HG03103 (cell line): ENCODE results near the gene ABCA9.
"Not testable (repeated sequence)": the region's sequence is repeated elsewhere in the genome, so short reads cannot be mapped to it uniquely, and the experiment has no call there.

Source experiments
- ATAC-seq: cut with Tn5 transposase; IDR thresholded peaks from one replicate; pipeline ENCODE4 v1.9.1; 2021; ENCODE audit warnings: low read depth; ENCODE audit not compliant: unreplicated experiment

Gene ABCA9, protein sequence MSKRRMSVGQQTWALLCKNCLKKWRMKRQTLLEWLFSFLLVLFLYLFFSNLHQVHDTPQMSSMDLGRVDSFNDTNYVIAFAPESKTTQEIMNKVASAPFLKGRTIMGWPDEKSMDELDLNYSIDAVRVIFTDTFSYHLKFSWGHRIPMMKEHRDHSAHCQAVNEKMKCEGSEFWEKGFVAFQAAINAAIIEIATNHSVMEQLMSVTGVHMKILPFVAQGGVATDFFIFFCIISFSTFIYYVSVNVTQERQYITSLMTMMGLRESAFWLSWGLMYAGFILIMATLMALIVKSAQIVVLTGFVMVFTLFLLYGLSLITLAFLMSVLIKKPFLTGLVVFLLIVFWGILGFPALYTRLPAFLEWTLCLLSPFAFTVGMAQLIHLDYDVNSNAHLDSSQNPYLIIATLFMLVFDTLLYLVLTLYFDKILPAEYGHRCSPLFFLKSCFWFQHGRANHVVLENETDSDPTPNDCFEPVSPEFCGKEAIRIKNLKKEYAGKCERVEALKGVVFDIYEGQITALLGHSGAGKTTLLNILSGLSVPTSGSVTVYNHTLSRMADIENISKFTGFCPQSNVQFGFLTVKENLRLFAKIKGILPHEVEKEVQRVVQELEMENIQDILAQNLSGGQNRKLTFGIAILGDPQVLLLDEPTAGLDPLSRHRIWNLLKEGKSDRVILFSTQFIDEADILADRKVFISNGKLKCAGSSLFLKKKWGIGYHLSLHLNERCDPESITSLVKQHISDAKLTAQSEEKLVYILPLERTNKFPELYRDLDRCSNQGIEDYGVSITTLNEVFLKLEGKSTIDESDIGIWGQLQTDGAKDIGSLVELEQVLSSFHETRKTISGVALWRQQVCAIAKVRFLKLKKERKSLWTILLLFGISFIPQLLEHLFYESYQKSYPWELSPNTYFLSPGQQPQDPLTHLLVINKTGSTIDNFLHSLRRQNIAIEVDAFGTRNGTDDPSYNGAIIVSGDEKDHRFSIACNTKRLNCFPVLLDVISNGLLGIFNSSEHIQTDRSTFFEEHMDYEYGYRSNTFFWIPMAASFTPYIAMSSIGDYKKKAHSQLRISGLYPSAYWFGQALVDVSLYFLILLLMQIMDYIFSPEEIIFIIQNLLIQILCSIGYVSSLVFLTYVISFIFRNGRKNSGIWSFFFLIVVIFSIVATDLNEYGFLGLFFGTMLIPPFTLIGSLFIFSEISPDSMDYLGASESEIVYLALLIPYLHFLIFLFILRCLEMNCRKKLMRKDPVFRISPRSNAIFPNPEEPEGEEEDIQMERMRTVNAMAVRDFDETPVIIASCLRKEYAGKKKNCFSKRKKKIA (N-terminal part only)

DNA sequence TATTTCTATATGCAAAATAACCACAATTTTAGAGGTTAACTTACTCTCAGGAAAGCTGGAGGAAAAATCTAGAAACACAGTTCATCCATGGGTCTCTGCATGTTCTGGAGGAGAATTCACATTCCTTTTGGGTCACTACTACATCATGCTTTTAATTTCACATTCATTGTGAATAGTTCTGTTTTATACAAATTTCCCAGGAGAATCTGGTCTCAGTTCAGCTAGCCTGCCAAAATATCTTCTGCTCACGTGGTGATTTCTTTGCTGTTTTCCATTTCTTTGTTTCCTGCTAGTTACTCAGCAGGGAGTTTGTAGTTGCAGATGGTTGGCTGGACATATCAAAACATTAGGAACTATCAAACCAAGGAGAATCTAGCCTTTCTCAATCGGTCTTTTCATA lies at the start of gene ABCA9:
TSS of gene ABCA9 (minus strand) at position 106 of the 400 bp plus-strand sequence. CDS start 9,801 bp downstream, outside the sequence.
- no peak for ATAC-seq

DNA sequence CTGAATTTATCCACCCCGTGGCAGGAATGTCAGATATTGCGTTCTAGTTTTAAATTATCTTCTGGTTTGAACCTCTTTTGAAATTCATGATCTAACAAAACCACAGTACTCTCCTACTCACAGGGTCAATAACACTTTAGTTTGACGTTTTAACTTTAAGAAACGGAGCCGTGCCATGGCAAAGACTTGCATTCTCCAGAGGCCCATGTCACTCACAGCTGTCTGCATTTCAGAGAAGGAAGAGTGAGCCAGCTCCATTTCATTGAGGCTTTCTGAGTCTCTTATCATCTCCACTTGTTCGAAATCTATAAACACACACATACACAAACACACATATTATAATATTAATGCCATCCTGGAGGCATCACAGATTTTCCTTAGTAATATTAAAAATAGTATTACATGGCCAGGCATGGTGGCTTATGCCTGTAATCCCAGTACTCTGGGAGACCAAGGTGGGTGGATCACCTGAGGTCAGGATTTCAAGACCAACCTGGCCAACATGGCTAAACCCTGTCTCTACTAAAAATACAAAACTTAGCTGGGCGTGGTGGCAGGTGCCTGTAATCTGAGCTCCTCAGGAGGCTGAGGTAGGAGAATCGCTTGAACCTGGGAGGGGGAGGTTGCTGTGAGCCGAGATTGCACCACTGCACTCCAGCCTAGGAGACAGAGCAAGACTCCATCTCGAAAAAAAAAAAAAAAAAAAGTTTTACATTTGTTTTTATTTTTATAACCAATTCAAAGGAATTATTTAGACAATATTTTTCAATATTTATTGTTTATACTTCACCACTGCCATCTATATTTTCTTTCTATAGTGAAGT lies 45.4 kb upstream of the ABCA9 start:
- ATAC-seq = no peak

DNA sequence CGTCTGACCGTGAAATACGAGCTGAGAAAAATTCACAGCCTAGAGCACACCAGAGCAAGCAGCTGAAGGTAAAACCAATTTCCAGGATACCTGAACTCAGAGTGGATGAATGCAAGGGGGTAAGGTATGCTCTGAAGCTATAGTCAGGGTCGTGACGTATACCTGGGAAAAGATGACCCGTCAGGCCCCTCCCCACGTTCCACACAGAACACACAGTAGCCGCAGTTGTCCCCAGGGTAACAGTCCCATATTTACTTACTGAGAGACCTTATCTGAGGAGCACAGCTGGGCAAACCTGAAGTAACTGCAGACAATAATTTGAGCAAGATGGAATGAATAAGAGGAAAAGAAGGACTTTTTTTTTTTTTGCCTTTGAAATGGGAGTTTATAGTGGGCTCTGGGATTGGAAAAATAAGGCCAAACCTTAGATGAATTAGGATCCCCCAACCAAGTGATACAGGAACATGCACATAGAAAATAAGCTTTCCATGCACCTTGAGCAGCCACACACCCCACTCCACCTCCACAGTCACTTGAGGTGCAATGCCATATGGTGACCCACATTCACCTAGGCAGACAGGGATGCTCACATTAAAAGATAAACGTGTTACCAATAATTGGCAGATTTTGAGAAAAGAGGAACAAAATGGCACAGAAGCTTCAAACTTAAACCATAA lies 43.0 kb upstream of the ABCA9 start:
- no peak for ATAC-seq

DNA sequence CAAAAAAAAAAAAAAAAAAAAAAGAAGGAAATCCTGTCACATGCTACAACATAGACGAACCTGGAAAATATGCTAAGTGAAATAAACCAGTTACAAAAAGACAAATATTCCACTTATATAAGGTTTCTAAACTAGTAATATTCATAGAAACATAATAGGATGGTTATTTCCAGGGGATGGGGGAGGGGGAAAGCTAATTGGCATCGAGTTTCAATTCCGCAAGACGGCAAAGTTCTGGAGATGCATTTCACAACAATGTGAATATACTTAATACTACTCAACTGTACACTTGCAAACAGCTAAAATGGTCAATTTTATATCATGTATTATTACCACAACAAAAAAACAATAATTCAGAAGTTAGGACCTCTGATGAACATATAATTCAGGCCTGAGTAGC lies 37.9 kb upstream of the ABCA9 start:
- no peak for ATAC-seq

DNA sequence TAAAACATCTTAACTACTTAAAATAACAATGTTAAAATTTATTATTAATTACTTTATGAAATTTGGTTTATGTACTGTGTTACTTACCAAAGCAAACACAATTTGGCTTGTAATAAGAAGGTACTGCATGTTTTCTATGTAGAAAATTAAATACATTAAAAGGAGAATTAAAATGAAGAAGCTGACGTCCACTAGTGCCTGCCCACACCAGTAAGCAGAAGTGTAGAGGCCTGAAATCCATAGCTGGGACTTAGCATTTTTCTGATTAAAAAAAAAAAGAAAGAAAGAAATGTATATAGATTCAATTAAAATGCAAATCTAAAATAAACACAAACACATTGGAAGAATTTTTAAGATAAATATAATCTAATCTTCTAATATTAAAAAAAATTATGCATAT lies 35.8 kb upstream of the ABCA9 start:
- no peak for ATAC-seq

DNA sequence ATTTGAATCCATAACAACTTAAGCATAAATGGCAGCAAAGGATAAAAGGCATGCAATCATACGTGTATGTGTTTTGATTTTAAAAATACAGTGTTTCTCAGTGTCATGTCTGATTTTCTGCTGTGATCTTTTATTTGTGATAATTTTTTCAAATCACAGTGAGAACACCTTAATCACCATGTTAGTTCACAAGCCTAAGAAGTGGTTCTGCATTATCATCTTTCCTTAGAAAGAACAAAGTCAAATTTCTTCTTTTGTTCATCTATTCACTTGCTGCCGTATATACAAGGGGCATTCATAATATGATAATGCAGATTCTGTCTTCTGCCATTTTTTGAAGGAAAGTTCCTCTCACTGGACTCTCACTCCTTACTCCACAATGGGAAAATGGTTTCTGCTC lies 33.3 kb upstream of the ABCA9 start:
- no peak for ATAC-seq

DNA sequence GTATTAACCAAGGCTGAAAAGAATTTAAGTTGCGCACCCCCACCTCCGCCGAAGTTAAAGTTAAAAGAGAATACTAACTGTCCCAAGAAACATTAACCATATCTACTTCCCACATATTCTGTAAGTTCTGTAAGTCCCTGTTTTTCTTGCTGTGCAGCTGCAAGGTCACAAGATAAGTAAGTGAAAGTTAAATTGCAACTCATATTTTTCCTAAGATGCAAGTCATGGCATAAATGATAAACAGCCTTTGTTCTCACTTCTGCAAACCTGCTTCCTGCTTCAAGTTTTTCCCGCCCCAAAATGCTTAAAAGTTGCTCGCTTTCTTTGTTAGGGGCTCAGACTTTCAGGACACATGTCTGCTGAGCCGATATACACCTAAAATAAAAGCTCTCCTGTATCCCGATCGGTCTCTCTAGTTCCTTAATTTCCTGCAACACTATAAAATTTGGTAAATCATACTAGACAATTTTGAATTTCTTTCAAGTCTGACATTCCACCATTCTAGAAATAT lies 32.6 kb upstream of the ABCA9 start:
- no peak for ATAC-seq

DNA sequence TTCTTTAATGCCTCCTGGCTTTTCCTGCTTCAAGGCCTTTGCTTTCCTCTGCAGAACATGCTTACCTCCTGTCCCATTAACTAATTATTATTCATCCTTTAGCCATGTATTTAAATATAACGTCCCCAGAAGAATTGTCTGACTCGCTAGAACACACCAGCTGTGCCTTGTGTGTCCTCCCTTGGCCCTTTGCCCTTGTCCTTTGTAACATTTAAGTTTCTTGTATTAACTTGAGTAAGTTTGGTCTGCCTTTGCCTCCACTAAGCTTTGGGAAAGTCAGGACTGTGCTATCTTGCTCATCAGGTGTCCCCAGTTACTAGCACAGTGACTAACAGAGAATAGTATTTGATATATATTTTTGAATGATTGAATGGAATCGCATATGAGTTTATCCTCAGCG lies 29.6 kb upstream of the ABCA9 start:
- no peak for ATAC-seq

DNA sequence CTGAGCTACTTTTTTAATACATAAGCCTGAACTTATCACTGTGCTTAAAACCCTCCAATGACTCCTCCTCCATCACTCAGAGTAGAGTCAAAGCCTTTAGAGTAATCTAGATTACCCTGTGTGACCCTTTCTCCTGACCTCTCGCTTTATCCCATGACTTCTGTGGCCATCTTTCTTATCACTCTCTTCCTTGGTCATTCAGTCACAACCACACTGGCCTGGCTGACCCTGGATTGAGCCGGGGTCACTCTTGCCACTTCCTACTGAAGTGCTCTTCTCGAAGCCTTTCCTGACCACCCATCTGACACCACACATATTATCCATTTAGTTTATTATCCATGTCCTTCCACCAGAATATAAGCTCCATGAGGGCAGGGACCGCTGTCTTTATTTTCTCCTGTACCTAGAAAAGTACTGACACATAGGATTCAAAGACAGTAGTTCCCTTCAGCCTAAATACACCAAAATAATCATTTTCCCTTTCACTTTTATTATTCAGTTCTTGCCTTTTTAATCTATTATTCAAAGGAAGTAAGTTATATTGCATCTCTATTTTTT lies 28.0 kb upstream of the ABCA9 start:
- ATAC-seq = no peak

DNA sequence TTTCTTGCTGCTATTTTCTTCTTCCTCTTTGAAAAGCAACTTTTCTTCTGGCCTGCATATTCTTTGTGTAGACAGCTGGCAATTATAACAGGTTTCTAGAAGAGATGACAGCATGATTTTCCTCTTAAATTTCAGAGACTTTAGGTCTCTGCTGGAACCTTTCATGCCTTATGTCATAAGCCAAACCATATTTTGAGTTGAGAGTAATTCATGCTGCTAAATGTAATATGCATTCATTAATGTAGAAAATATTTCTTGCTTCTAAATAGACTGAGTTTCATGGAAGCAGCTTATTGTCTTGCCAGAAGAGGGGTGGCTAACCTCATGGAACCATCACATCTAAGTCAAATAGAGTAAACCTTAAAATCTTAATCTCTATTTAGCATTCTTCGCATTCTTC lies 25.9 kb upstream of the ABCA9 start:
- ATAC-seq = no peak

DNA sequence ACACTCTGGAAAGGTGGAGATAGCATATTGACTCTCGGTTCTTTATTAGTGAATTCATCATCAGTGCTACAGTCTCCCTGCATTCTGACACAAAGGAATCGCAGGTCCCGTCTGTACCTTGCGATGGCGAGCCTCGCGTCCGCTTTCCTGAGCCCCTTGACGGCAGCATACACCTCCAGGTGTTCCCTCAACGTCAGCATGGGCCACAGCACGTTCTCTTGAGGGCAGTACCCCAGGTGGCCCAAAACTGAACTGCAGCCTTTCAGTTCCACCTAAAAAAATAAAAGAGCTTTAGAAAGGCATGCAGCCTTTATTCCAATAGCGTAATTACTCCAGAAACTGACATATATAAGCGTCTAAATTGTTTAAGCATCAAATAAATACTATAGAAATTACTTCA lies 24.2 kb upstream of the ABCA9 start:
- ATAC-seq = no peak

DNA sequence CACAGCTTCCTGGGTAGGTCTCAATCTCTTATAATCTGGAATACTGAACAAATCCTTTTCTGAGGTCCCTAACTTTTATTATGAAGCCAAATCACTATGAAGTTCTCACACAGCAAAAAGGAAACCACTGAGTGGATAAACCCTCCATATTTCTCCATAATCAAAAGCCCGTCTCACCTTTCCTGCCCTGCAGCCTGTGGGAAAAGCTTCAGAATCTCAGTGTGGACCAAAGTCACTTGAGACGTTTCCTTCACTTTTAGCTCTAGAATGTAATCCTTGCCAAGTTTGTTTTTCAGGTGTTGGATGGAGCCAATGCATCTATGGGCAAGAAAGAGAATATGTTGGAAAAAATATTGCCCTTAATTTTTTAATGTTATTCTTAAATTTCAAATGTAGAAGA lies 22.0 kb upstream of the ABCA9 start:
- no peak for ATAC-seq

DNA sequence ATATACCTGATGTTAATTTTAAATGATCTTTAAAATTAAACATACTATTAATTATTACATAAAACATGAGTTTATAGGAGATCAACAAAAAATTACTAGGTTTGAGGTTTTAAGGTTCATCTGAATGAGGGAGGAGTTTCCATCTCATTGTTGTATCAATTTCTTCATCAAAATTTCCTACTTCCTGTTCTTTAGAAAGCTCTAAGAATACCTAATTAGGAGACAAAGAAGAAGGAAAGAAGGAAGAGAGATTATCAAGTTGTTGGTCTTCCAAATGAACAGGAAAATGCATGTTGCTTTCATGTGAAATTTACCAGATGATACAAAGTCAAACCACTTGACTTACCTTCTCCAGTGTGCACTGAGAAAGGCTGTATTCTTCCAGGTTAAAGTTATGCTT lies 18.1 kb upstream of the ABCA9 start:
- ATAC-seq = no peak

DNA sequence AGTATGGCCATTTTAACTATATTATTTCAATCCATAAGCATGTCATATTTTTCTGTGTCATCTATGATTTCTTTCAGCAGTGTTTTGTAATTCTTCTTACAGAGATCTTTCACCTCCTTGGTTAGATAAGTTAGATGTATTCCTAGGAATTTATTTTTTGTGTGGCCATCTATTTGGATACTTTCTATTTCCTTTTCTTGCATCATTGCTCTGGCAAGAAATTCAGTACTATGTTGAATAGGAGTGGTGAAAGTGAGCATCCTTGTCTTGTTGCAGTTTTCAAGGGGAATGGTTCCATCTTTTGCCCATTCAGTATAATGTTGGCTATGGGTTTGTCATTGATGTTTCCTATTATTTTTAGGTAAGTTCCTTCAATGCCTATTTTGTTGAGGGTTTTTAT lies 15.1 kb upstream of the ABCA9 start:
- no peak for ATAC-seq

DNA sequence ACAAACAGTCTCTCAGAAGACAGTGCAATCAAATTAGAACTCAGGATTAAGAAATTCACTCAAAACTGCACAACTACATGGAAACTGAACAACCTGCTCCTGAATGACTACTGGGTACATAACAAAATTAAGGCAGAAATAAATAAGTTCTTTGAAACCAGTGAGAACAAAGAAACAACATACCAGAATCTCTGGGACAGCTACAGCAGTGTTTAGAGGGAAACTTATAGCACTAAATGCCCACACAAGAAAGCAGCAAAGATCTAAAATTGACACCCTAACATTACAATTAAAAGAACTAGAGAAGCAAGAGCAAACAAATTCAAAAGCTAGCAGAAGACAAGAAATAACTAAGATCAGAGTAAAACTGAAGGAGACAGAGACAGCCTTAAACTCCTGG lies 12.7 kb upstream of the ABCA9 start:
- ATAC-seq = not testable (repeated sequence)

DNA sequence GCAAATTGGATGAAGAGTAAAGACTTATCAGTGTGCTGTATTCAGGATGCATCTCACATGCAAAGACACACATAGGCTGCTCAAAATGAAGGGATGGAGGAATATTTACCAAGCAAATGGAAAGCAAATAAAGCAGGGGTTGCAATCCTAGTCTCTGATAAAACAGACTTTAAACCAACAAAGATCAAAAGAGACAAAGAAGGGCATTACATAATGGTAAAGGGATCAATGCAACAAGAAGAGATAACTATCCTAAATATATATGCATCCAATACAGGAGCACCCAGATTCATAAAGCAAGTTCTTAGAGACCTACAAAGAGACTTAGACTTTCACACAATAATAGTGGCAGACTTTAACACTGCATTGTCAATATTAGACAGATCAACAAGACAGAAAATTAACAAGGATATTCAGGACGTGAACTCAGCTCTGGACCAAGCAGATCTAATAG lies 12.1 kb upstream of the ABCA9 start:
- ATAC-seq = not testable (repeated sequence)

DNA sequence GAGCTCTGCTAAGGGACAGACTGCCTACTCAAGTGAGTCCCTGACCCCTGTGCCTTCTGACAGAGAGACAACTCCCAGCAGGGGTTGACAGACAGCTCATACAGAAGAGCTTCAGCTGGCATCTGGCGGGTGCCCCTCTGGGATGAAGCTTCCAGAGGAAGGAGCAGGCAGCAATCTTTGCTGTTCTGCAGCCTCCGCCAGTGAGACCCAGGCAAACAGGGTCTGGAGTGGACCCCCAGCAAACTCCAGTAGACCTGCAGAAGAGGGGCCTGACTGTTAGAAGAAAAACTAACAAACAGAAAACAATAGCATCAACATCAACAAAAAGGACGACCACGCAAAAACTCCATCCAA lies 10.5 kb upstream of the ABCA9 start:
- not testable (repeated sequence) for ATAC-seq

DNA sequence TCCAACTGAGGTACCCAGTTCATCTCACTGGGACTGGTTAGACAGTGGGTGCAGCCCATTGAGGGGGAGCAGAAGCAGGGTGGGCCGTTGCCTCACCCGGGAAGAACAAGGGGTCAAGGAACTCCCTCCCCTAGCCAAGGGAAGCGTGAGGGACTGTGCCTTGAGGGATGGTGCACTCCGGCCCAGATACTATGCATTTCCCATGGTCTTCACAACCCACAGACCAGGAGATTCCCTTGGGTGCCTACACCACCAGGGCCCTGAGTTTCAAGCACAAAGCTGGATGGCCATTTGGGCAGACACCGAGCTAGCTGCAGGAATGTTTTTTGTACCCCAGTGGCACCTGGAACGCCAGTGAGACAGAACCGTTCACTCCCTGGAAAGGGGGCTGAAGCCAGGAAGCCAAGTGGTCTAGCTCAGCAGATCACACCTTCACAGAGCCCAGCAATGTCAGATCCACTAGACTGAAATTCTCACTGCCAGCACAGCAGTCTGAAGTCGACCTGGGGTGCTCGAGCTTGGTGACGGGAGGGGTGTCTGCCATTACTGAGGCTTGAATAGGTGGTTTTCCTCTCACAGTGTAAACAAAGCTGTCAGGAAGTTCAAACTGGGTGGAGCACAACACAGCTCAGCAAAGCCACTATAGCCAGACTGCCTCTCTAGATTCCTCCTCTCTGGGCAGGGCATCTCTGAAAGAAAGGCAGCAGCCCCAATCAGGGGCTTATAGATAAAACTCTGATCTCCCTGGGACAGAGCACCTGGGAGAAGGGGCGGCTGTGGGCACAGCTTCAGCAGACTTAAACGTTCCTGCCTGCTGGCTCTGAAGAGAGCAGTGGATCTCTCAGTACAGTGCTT lies 9.9 kb upstream of the ABCA9 start:
- ATAC-seq = not testable (repeated sequence)
